Measurements from ENCODE around the gene PRKAB1.
"Not testable (repeated sequence)": the region's sequence is repeated elsewhere in the genome, so short reads cannot be mapped to it uniquely, and the experiment has no call there.

The PRKAB1 gene

DNA sequence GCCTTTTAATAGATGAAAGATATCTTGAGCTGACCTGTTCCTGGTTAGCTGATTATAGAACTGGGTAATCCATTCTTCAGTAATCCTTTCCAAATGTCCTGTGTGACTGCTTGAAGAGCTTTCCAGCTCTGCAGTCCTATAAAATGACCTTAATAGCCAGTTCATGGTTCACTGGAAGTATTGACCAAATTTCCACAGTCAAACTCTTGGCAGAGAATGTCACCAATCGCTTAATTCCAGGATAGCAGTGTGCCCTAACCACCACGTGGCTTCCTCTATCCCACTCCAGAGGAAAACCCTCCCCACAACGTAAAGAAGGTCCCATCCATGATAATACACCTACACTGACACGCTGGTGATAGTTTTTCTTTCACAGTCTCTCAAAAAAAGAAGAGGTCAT lies 17.4 kb downstream of the PRKAB1 start:
- no peak for DNase-seq (ENCODE audit: low spot score)

DNA sequence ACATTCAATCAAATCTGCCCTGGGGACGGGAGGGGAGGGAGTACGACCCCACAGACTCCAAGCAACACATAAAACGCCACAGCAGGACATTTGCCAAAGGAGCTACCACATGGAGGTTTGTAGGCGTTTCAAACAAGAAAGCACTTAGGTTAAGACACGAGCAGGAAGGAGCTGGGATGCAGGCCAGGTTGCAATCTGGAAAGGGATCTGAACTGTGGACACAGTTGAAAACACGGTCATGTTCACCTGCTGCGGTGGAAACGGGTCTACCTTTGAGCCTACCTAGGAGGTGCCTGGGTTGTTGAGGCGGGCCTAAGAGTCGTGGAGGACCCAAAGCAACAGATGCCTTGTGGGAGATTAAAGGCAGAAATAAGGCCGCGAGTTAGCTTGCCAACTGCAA lies 18.4 kb downstream of the PRKAB1 start:
- no peak for DNase-seq (ENCODE audit: low spot score)

DNA sequence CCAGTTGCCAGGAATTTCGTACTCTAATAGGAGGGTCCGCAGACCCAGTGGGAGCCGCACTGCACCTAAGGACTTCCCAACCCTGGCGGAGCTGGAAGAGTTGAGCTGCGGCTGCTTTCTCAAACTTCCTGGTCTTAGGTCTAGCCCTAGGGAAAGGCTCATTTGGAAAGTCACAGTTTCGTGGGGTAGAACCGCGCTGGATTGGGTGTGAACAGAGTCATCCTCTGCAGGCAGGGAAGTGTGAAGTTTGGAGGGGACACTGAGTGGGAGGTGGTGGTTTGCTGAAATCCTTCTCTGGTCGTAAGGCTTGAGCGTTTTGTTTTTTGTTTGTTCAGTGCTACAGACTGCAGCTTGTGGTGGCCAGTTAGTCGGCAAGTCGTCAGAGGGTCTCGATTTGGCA lies 18.8 kb downstream of the PRKAB1 start:
- no peak for DNase-seq (ENCODE audit: low spot score)

DNA sequence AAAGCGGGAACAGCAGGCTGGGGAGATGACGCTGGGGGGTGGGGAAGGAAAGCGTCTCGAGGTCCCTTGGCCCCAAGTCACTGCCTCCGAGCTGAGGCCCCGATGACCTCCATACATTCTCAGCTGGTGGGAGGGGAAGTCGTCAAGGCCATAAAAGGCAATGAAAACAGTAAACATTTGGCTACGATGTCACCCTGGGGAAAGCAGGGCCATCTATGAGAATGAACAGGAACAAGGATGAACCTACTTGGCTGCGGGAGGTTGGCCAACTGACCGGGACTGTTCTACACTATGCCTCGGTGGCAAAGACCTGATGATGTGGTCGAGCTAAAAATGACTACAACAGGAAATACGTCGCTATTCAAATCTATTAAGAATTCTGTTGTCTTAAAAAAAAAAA lies 19.5 kb downstream of the PRKAB1 start:
- no peak for DNase-seq (ENCODE audit: low spot score)

DNA sequence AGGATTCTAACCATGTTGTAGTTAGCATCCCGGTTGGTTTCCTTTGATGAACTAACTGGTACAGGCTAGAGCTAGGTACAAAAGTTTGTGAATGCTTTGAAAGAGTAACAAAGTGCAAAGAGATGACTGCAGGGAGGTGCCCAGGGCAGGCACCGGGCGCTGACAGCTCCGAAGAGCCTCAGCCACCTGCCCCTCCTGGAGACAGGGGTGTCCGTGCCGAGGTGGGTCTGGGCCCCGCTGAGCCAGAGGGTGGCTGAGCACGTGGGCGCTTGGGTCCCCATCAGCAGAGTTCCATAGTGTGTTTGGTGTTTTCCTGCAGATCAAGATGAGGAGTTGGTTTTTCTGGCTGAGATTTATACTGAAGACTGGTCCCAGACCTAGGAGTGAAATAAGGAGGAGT lies 19.9 kb downstream of the PRKAB1 start:
- no peak for DNase-seq (ENCODE audit: low spot score)

DNA sequence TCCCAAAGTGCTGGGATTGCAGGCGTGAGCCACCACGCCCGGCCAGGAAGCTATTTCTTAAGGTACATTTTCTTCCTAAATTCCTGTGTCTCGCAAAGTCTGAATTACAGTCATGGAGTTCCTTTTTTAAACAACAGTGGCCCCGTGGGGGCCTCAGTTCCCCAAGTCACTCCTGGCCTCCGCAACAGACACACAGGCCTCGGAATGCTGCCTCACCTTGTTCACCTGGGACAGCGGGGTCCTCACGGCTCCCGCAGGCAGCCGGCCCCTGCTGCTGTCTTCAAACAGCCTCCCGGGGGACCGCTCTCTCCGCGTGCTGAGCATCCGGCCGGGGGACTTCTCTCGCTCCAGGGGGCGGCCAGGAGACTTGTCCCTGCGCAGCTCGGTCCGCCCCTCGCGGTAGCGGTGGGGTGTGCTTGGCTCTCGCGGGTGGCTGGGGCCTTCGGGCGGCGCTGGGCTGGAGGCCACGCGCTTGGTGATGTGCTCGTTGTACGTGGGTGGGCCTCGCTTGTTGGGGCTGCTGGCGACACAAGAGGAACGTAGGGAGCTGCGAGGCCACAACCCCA lies 22.1 kb downstream of the PRKAB1 start:
- DNase-seq (ENCODE audit: low spot score) = no peak

DNA sequence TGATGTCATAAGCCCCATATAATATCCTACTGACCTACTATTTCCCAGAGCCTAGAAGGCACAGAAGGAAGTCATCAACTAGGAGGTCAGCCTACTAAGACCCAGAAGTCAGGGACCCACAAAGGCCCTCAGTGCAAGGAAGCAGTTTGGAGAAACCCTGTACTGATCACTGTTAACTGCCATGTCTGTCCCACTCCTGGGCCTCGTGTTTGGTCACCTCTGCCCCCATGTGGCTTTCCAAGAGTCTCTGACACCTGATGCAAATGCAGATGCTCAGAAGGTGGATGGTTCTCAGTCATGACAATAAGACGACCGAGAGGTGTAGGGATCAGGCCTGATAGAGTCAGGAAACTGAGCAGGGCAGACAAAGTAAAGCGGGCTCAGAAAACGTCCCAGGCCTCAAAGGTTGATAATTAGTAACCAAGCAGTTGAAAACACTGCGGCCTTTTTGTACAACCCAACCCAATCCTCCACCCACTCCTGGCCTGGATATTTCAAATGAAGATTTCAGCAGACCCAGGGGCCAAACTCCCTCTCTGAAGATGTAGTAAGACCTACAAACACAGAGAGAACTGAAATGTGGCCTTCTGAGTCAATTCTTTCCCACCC lies 23.4 kb downstream of the PRKAB1 start:
- no peak for DNase-seq (ENCODE audit: low spot score)

DNA sequence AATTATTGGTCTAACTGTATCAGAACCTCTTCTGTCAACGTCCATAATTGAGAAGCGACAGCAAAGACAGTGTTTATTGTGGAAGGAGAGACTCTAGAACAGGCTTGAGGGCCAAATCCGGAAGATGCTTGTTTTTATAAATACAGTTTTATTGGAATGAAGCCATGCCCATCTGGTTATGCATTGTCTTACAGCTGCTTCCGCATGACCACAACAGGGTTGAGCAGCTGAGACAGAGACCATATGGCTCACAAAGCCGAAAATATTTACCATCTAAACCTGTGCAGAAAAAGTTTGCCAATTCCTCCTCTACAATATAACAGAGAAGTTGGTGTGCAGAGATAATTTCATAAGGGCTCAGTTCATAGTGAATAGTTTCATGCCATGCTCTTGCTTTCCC lies 24.5 kb downstream of the PRKAB1 start:
- no peak for DNase-seq (ENCODE audit: low spot score)

DNA sequence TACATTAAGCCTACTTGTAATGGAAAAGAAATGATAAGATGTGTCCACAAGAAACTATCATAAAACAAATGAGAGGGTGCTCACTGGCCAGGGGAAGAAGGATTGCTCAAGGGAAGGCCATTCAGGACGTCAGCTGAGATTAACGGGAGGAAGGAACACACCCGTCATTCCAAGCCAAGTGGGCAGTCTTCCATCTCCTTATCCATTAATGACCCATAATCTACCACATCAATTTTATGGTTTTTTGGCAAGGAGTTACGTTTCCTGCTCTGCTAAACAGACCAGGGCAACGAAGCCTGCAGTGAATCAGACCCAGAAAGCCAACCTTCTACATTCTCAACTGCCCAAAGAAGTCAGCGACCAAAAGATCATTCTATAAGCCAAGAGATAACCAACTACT lies 25.1 kb downstream of the PRKAB1 start:
- DNase-seq (ENCODE audit: low spot score) = peak; percentile 93

DNA sequence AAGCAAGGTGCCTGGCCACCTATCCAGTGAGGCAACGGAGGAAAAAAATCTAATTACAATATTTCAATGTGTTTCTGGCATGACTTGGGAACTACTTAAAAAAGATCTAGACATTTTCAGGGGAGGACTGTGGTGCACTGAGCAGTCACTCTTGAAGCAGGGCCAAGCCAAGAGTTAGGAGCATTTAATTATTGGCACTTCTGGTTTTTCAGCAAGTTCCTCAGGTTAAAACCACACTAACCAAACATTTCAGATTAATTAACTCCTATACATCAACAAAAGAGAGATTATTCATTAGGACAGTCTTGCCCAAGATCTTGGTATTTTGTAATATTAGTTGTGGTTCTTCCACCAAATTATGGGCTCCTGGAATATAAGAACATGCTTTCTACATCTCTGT lies 25.6 kb downstream of the PRKAB1 start:
- no peak for DNase-seq (ENCODE audit: low spot score)

DNA sequence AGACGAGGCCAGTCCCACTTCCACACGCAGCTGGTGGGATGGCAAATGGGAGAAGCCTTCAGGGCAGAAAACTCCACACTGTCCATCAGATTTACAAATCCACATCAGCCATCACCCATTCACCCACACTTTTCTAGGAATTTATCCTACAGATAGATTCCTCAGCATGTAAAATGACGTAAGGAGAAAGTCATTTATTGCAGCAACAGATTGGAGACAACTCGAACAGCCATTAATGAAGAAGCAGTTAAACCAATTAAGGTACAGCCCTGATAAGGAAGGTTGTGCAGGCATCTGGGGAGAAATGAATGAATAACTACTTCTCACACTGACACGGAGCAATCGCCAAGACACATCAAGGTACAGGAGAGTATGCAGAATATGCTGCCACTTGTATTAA lies 26.2 kb downstream of the PRKAB1 start:
- no peak for DNase-seq (ENCODE audit: low spot score)

DNA sequence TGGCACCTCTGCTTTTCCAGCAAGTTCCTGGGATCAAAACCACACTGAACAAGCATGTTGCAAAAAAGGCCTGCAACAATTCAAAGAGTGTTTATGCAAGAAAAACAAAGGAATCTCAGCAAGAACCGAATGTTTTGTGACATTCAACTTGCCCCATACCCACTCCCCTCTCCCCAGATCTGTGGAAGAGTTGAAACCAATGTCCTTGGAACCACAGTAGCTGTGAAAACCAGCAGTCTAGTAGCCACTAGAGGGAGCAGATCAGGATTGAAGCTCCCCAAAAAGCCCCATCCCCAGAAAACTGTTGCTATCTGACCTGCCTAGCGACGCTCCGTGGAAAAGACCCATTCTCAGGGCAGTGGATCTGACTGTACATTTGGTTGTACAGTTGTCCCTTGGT lies 27.1 kb downstream of the PRKAB1 start:
- DNase-seq (ENCODE audit: low spot score) = no peak

DNA sequence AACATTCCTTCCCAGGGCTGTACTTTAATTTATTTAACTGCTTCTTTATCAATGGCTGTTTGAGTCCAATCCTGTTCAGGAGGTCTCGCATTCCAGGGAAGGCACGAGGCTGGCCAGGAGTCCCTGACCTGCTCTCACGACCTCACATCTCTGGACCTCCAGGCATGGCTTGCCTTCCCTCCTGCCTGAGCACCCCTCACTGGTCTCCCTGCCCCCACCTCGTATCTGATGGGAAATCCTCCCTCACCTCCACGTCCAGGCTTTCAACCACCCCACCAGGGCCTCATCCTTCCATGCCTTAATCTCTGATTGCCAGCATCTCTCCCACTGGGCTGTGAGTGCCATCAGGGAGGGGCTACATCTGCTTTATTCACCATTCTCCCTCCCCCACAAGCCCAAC lies 29.0 kb downstream of the PRKAB1 start:
- no peak for DNase-seq (ENCODE audit: low spot score)

DNA sequence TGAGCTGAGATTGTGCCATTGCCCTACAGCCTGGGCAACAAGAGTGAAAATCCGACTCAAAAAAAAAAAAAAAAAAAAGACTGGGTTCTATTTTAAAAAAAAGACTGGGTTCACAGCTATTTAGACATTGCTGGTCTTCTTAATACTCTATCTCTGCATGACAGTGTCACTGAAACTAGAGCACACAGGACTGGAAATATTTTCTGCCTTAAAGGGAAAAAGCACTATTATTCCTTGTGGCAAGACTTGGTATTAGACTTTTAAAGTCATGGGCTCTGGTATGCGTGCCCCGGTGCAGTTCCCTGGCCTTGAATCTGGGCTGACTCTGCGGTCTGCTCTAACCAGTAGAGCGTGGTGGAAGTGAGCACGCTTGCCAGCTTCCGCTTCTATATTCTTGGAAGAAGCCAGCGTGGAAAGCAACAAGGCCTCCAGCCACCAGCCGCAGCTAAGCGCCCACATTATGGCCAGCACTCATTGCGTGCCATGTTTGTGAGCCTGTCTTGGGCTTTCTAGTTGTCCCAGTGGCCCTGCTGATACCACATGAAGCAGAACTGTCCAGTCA lies 31.3 kb downstream of the PRKAB1 start:
- no peak for DNase-seq (ENCODE audit: low spot score)

DNA sequence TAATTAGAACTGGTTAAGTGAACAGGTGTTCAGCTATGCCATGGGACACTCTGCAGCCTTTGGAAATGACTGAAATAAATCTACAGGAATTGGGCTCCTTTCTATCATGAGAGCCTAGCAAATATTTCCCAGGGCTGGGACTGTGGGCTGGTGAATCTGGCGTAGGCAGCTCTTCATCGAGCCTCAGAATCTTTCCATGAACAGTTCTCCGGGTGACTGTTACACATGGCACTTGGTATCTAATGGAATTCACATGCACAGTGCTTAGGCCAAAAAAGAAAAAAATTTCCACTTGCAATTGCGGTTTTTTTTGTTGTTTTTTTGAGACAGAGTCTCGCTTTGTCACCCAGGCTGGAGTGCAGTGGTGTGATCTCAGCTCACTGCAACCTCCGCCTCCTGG lies 32.1 kb downstream of the PRKAB1 start:
- DNase-seq (ENCODE audit: low spot score) = no peak

DNA sequence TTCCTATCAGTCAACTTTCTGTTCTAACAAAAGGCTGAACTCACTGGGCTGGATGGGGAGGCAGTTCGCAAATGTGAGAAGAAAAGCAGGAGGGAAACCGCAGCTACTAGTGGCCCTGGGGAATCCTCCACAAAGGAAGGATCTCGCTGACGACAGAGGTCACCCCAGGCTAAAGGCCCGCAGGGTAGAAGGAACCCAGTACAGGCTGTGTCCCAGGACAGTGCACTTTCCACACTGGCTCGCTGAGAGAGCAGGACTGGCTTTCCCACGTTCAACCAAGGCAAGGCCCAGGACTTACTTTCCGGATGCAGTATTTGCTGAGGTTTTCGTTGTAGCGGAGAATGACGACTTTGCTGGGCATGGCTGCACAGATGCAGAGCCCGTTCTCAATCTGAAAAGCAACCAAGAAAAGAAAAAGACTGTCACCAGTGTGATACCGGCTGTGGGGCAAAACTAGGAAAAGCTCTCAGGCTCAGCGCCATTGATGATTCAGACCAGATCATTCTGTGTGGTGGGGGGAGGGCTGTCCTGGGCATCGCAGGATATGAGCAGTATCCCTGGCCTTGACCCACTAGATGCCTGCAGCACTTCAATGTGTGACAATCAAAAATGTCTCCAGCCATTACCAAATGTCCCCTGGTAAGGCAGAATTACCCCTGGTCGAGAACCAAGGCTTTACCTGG lies 36.3 kb downstream of the PRKAB1 start:
- no peak for DNase-seq (ENCODE audit: low spot score)

DNA sequence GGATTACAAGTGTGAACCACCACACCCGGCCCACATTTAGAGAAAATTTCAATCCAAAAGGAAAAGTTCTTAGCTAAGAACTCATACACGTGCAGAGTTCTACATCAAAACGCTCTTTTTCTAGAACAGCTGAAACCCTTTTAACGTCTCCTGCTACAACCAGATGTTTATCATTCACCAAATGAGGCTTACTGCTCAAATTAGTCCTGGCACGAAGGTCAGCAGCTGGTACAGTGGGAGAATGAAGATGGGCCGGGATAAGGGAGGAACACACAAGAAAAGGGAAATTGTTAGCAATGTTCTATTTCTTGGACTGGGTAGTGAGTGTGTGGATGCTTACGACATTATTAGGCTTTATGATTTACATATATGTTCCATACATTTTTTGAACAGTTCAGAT lies 37.2 kb downstream of the PRKAB1 start:
- DNase-seq (ENCODE audit: low spot score) = no peak

DNA sequence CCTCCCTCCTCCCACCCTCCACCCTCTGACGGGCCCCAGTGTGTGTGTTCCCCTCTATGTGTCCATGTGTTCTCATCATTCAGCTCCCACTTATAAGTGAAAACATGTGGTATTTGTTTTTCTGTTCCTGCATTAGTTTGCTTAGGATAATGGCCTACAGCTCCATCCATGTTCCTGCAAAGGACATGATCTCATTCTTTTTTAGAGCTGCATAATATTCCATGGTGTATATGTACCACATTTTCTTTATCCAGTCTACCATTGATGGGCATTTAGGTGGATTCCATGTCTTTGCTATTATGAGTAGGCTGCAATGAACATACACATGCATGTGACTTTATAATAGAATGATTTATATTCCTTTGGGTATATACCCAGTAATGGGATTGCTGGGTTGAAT lies 38.5 kb downstream of the PRKAB1 start:
- not testable (repeated sequence) for DNase-seq (ENCODE audit: low spot score)

DNA sequence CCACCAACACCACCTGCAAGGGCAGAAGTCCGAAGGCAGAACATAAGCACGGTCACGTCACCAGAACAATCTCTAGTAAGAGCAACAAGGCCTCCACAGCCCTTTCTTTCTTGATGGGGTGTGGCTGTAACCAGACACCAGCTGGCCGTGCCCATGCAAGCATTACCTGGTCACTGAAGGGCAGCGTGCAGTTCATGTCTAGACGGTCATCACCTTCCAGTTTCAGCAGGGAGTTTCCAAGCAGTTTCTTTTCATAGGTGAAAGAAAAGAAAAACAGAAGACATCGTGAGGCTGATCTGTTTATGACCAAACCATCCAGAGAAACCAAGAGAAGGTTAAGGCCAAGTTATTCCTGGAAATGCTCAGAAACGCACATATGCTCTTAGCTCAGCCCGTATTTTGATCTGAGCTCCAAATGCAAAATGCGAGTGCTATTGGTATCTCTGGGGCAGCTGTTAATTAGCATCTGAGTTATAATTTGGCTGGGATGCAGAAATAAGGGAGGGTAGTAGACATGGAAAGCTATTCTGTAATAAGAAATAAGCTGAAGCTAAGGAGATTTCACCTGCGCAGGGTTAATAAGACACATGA lies 42.5 kb downstream of the PRKAB1 start:
- no peak for DNase-seq (ENCODE audit: low spot score)

DNA sequence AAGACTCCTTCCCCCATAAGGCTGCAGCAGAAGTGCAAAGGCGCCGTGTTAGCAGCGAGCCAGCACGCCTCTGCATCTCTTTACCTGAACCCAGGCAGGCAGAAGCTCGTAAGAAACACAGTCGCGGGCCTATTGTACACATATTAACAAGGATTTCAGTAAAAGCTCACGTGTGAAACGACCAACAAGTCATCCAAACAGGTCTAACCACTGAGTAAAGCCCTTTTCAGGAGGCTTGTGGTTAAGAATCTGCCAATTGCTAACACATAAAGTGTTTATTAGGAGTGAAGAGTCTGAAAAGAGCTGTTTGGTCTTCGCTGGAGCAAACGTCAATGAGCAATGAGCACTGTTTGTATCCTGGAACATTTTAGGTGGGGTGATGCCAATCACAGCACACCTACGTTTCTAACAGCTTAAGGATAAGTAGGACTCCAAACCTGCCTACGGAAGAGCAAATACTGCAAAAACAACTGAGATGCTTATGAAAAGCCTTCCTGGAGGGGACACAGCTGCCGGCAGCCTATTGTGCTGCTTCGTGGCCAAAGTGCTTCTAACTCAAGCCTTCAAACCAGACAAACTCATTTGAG lies 43.1 kb downstream of the PRKAB1 start:
- no peak for DNase-seq (ENCODE audit: low spot score)

DNA sequence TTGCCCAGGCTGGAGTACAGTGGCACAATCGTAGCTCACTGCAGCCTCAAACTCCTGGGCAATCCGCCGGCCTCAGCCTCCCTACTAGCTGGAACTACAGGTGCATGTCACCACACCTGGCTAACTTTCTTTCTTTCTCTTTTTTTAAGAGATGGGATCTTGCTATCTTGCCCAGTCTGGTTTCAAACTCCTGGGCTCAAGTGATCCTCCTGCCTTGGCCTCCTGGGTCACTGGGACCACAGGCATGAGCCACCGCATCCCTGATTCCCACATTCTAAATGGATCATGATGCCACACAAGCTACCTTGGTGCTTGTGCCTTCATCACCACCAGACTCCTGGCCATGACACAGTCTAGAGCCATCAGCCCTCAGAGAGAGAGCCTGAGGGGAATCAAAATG lies 43.8 kb downstream of the PRKAB1 start:
- DNase-seq (ENCODE audit: low spot score) = no peak

DNA sequence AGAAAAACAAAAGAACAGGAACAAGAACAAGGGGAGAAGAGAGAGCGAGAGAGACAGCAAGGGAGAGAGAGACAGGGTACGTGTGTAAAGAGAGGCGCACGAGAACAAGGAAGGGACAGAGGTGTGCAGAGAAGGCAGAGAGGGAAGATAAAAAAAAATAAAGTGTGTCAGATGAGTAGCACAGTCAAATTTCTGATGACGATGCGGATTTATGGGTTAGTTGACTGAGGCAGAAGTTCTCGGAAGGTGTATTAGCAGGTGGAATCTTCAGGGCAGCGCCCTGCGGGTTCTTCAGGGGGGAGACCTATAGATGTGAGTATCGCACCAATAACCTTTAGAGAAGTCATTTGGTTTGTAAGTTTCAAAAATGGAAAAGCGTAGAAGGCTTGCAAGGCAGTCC lies 44.8 kb downstream of the PRKAB1 start:
- no peak for DNase-seq (ENCODE audit: low spot score)

DNA sequence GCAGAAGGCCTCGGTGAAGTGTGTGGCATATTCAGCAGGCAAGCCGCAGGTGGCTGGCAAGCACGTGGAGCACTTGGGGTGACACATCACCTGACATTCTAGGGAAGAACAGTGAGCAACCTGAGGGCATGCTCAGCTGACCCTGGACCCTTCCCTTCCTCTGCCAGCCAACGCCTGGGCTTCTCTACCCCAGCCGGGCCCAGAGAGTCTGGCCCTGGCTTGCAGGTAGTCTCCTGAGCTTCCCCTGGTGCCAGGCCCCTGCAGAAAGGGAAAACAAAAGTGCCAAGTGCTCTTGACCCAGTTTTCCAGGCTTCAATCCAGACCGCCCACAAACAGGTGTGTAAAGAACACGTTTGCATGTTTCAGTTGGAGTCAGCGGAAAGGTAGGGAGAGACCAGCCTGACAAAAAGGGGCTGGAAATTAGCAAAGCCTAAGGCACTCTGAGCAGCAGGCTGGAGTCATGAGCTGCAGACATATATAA lies 45.7 kb downstream of the PRKAB1 start:
- DNase-seq (ENCODE audit: low spot score) = no peak
